ENCODE data around the gene HOXA3.

Gene HOXA3

GRCh38 chr7:27151931-27152815 lies at the start of gene HOXA3:
TSS of gene HOXA3 (minus strand) at chr7:27152583. CDS start at chr7:27110640, 41,943 bp downstream.
- peak; percentile 42 for DNase-seq

GRCh38 chr7:27201580-27202017 lies 49.2 kb upstream of the HOXA3 start:
- DNase-seq: no peak

GRCh38 chr7:27200761-27201579 lies 48.6 kb upstream of the HOXA3 start:
- peak; percentile 56 for DNase-seq

- peak; percentile 79 for DNase-seq
Observed at GRCh38 chr7:27199849-27200760, 47.7 kb upstream of the HOXA3 start, which contains the start of gene HOXA13. TSS of gene HOXA13 (minus strand) at chr7:27200091. CDS start at chr7:27200077, 14 bp downstream.

GRCh38 chr7:27198871-27199801 lies 46.8 kb upstream of the HOXA3 start:
- DNase-seq: peak; percentile 56

- peak; percentile 72 for DNase-seq
Observed at GRCh38 chr7:27198138-27198841, 45.9 kb upstream of the HOXA3 start.

- peak; percentile 59 for DNase-seq
Observed at GRCh38 chr7:27197137-27198042, 45.0 kb upstream of the HOXA3 start.

GRCh38 chr7:27196287-27196767 lies 43.9 kb upstream of the HOXA3 start:
- peak; percentile 87 for DNase-seq

GRCh38 chr7:27194686-27195379 lies 42.5 kb upstream of the HOXA3 start:
- no peak for DNase-seq

- DNase-seq: no peak
Observed at GRCh38 chr7:27194002-27194352, 41.6 kb upstream of the HOXA3 start.

- no peak for DNase-seq
Observed at GRCh38 chr7:27193335-27194001, 41.1 kb upstream of the HOXA3 start.

- DNase-seq: no peak
Observed at GRCh38 chr7:27192546-27193334, 40.4 kb upstream of the HOXA3 start.

GRCh38 chr7:27191833-27192545 lies 39.6 kb upstream of the HOXA3 start:
- DNase-seq: no peak

GRCh38 chr7:27191161-27191731 lies 38.9 kb upstream of the HOXA3 start:
- DNase-seq: no peak

- DNase-seq: no peak
Observed at GRCh38 chr7:27189997-27190748, 37.8 kb upstream of the HOXA3 start.

All from DMS79 treated with DMSO at 0.1 percent for 48 hours (cell line).